Activated CD4-positive, alpha-beta T cell treated with anti-CD3 and anti-CD28 coated beads, Interleukin-2, Interleukin-4, amounts not matched to agents 100 ng/mL and 50 ng/mL, durations not matched to agents 16 hours and 8 hours (primary cell): Measurements from ENCODE around the gene CD69.

Experiments
- DNase-seq: peaks from one replicate; pipeline ENCODE4 v3.0.0-alpha.2; 2020; ENCODE audit warnings: low spot score

Gene CD69

DNA sequence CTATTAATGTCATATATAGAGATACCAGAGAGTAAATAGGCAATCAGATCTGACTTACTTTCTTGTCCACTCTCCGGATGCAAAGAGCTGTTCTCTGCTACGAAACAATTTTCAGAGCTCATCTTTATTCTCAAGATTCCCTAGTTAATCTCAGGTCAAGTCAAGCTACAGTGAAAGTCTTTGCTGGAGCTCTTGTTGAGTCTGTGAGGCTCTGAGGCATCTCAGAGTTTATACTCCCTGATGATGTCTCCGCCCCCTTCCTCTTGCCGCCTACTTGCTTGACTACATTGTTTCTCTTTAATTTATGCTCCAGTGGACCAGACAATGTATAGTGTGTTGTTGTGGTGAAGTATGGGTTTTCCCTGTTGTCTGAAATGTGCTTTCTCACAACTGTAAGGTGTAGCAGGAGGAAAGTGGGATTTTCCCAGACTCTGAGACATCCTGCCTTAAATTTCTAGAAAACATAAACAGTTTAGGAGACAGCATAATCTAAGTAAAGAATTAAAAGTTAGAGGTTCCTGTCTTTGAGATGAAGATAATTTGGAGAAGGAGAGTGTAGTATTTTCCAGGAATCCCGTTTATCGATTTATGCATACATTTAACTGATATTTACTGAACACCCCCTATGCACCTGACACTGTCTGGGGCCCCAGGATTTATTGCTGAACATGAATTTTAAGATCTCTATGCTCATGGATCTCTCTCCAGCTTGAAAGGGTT is at the start of gene CD69:
TSS of gene CD69 (minus strand) at position 203 of the 720 bp plus-strand sequence. CDS start at position 122, 81 bp downstream.
- peak; percentile 88 for DNase-seq

DNA sequence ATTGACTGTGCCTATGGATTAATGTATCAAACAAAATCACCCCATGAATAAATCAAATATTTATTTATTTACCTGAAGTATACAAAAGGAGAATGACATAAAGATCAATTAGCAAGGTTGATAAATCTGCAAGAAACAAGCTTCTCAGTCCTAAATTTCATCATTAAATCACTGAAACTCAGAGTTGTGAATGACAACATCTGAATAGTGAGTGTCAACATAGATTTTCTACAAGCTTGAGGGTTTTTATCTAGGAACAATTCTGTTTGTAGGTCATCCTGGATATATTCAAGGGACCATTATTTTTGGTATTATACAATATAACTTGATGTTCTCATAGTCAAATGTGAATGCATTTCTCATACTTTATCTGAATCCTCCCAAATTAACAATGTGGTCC is 49.2 kb upstream of the CD69 start:
- no peak for DNase-seq

DNA sequence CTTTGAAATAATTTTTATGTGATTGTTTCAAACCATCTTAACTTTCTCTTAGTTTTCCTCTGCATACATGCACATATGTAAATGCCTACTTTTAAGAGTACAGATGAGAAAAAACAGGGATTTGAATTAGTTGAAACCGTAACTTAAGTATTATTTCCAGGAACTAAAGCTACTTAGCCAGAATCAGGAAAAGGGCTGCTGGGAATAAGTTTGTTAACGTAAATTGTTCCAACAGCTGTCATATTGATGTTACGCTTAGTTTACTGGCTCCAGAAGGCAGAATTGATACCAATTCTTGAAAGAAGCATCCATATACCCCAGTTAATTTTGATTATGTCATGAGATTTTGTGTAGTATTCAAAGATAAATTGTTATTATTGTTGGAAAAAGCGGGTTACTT is 48.6 kb upstream of the CD69 start:
- DNase-seq = no peak

DNA sequence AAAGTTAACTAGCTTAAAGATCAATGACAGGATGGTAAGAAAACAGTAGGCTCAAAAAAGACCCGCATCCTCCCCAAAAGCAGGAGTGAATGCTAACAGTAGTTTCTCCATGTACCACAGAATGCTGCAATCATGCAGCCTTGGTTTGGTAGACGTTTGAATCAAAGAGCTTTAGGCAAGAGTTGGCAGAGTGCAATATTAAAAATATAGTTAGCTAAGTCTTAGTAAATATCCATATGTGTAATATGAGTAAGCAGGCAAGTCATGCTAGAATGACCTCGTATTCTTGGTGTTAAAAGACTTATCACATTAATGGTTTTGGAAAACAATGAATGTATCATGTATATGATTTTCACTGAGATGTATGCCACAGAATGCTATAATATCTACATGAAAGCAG is 47.8 kb upstream of the CD69 start:
- no peak for DNase-seq

DNA sequence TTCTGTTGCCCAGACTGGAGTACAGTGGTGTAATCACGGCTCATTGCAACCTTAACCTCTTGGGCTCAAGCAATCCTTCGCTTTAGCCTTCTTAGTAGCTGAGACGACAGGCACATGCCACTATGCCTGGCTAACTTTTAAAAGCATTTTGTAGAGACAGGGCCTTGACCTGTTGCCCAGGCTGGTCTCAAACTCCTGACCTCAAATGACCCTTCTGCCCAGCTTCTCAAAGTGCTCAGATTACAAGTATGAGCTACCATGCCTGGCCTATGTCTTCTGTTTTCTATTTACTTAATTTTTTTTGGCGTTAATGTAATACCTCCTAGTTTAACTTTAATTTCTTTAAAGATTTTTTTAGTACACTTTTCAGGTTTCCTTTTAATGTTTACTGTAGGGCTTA is 46.0 kb upstream of the CD69 start:
- no peak for DNase-seq

DNA sequence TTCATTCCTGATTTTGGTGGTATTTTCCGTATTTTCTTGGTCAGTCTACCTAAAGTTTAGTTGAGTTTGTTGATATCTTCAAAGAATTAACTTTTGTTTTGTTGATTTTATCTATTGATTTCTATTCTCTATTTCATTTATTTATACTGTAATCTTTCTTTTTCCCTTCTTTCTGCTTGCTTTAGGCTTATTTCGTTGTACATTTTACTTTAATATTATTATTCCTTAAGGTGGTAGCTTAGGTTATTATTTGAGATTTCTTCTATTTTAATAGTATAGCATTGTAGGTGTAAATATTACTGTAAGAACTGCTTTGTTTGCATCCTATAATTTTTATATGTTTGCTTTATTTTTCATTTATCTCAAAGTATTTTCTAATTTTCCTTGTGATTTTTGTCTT is 45.2 kb upstream of the CD69 start:
- no peak for DNase-seq

DNA sequence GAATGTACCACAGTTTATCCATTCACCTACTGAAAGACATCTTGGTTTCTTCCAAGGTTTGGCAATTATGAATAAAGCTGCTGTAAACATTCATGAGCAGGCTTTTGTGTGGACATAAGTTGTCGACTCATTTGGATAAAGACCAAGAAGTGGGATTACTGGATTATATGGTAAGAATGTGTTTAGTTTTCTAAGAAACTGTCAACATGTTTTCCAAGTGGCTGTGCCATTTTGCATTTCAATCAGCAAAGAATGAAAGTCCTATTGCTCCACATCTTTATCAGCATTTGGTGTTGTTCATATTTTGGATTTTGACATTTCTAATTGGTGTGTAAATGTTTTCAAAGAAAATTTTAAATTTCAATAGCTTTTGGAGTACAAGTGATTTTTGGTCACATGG is 39.3 kb upstream of the CD69 start:
- DNase-seq = no peak

DNA sequence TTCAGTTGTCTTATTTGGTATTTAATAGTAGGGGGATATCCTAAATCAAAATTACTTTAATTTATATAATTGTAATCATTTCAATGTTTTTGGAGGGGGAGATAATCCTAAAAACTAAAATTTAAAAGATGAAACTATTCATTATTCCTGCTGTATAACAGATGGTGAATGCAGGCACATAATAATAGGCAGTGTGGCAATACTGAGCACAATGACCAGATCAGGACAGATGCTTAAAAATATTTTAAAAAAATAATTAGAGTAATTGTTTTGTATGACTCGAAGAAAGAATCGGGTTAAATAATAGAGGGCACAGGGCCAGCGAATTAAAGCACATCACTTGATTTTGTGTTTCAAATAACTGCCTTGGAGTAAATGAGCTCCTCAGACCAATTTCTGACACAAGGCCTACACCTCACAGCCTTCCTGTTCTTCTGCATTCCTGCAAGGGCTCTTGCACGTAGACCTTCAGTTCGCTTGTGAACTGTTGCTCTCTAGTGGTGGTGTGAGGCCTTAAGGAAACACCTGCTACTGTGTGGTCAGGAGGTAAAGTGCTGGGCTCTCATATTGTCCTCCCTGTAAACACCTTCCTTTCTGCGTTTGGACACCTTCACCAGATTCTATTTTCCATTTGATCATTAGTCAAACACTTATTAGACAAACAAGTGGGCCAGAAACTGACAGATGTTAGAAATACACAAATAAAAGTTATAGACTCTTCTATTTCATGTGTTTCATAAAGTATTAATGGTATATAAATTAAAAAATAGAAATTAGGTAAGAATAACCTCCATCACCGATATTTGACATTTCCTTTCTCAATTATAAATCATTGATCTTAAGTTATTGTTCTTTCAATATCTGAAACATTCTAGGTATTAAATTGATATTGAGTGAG is 37.3 kb upstream of the CD69 start:
- peak; percentile 87 for DNase-seq

DNA sequence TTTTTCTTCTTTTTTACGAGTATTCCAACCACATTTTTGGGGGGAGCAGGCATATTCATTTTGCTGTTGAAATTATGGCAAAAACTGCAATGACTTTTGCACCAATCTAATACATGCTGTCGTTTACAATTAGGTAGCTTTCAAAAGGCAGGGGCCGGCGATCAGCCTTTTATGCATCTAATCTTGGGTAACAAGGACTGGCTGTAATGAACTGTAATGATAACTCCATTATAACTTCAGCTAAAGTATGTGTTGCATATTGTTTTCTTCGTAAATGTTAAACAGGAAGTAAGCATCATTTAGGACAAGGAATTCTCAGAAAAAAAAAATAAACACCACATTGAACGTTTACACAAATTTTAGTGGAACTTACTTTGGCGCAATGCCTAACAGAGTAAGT is 36.3 kb upstream of the CD69 start:
- no peak for DNase-seq

DNA sequence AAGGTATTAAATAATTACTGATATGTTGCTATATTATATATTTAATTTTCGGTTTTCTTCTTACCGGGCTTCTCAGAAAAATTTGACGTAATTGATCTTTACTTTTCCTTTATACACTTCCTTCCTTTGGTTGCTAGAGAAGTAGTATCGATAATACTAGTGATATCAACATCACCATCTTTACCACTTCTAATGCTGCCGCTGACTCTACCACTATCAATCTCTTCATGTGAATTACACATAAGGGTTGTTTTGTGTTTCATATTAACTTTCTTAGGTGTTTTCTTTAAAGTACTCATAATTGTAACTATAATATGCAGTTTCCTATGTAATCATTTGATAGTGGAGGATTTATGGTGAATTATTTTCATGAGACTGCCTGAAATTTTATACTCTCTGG is 35.6 kb upstream of the CD69 start:
- peak; percentile 59 for DNase-seq

DNA sequence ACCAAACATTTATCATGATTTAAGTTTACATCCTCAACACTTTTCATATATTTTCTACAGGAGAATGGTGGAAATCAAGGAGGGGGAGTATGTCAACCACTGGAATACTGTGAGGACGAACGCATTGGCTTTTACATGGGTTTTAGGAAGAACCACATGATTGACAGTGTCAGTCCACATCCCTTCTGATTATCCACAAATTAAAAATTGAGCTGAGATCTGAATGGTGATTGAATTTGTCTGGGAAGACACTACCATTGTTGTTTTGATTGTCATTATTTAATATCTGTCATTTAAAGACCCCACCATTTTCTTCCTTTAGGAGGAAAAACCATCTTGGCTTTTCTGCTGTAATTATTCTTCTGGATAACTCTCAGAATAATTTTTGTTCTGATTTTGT is 35.2 kb upstream of the CD69 start:
- DNase-seq = no peak

DNA sequence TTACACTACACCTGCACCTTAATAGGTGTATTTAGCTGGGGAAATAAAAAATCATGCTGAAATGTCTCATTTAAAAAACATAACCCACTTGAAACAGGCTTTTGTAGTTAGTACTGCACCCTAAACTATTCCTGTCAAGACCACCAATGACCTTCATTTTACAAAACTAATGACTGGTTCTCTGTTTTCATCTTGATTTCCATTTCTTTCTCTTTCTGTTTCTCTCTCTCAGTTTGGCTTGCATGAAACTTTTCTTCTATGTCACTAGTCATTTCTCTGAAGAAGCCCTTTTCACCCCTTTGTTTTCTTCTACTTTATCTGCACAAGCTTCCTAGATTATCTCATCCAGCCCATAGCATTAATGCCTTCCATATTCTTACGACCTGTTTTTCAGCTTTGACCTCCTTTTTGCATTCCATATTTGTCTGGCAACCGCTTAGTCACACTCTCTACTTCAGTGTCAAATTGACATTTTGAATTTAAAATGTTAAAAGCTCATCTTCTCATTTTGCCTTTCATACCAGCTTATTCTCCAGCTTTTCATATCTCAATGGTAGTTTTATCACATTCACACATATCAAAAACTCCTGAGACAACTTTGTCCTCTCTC is 33.9 kb upstream of the CD69 start:
- peak; percentile 47 for DNase-seq

DNA sequence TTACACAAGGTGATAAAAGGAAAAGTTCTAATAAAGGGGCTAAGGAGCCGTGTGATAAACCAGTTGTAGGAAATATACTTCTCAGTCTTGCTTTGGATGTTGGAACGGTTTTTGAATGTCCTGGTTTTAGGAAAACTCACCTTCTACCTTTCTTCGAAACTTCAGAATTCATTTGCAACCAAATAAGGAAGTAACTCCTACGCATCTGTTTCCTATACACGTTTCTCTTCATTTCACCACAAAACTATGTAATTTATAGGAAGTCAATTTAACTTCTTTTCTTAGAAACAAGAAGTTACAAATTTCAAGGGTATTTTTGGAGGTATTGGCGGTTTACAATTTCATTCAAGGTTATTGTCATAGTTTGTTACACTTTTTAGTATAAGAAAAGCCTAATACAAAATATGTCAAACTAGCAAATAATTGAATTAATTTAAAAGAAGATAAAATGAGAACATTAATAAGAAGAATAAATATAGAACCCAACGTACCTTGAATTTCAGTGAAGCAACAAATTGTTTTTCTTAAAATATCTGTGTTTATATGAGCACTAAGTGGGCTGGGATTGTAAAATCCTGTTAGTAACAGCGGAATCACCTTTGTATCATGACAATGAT is 33.2 kb upstream of the CD69 start:
- peak; percentile 38 for DNase-seq

DNA sequence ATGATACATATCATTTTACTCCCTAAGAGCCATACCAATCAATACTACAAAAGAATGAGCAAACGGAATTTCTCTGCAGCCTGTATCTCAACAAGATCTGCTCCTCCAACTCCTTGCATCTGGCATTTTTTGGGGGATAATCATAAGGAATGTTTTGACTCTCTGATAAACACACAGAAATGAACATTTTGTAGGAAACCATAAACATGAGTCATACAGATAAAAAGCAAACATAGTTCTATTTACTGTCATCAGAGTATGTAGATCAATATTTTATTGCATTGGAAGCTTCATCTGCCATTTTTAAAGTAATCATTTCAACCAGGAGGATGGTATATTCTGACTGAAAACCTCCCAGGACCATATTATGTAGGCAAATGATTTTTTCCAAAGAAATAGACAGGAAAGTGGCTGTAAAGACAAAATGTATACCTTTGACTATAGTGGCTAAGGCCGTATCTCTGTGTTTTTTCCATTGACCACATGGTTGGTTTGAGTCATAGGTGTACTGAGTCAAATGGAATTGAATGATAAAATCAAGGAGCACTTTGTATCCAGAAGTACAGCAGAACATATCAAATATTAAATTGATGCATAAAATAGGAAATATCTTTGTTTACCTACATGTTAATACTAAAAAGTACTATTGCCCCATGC is 32.4 kb upstream of the CD69 start:
- peak; percentile 69 for DNase-seq

DNA sequence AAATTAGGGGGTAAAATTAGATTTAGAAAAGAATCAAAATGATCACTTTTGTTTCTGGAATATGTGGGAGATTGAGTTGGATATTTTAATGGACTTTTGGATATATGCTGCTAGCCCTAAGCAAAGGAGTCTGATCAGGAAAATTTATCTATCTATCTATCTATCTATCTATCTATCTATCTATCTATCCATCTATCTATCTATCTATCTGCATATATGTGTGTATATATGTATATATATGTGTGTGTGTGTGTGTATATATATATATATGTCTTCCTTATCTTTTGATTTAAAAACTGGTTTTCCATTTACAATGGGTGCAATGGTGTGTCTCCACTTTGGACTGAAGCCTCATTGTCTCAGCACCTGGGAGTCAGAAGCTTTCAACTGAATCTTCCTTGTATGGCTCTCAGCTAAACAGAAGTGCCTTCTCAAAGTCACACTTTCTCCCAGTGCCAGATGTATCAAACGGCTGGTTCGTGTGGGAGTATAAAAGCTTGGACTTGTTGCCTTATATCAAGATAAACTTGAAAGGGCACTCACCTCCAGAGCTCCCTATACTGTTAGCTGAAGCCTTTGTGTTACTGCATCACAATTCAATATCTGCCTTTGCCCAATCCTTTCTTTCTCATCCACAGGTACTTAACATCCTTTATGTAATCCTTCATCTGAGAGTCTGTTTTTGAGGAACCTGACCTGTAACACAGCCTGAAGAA is 31.6 kb upstream of the CD69 start:
- no peak for DNase-seq

DNA sequence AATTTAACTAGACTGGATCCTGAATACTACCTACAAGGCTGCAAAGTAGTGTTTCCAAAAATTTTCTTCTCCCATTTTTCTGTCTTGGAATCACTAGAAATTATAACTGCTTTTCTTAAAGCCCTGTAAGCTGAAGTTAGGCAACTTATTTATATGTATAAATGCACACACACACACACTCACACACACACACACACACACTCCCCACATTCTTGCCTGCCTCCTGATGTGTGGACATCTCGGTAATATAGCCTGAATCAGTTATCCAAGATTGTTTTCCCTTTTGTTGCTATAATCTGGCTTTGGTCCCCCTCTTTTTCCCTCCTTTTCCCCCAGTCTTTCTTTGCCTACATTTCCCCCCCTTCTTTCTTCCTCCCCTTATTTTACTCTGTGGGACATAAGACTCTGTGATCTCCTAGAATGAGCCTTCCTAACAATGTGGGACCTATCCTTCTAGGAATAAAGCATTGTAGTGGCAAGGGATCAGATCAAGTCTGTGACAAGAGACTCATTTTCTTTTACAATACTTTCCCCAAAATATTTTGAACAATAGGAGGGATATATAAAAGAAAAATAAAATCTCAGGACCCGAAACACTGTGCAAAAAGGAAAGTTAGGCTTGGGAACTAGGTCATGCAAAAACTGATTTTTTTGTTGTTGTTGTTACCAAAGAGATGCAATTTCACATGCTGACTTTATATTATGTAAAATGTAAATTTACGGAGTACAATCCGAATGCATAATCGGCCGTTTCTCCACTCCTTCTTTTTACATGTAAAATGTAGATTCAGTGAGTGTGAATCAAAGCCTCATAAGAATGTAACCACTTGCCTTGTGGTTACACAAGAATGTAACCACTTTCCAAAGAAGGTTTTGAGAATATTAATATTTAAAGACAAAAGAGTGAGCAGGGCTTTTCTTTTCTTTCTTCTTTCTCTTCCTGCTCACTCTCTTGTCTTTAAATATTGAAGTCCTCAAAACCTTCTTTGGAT is 26.3 kb upstream of the CD69 start:
- DNase-seq = no peak

DNA sequence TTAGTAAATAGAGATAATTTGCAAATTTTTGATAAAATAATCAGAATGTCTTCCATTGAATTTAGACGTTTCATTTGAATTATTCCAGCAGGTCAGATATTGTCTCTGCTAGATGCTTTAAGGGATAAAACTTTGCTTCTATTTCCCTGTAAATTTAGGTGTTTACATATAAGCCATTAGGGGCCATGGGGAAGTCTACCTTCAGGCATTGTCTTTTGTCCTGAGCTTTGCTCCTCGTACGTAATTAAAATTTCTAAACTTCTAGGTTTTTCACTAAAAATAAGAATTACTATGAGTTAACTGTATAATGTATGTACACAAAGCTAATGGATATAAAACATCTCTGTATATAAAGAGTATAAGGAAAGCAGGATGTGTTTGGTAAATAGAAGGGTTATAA is 24.1 kb upstream of the CD69 start:
- DNase-seq = no peak

DNA sequence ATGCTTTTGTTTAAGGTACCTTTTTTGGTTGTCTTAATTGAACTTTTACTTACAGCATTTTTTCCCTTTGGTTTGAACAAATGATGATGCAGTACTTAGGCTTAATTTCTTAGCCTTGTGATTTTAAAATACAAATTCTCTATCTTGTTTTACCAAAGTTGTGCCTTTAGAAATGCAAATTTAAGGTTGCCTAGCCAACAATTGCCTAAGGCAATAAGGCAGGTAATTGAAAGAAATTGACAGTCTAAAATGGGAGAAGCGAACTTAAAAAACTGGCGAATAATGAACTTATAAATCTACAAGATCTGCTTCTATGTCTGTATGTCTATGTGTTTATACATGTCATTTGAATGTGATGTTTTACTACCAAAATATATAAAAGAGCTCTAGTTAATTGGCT is 23.6 kb upstream of the CD69 start:
- DNase-seq = no peak

DNA sequence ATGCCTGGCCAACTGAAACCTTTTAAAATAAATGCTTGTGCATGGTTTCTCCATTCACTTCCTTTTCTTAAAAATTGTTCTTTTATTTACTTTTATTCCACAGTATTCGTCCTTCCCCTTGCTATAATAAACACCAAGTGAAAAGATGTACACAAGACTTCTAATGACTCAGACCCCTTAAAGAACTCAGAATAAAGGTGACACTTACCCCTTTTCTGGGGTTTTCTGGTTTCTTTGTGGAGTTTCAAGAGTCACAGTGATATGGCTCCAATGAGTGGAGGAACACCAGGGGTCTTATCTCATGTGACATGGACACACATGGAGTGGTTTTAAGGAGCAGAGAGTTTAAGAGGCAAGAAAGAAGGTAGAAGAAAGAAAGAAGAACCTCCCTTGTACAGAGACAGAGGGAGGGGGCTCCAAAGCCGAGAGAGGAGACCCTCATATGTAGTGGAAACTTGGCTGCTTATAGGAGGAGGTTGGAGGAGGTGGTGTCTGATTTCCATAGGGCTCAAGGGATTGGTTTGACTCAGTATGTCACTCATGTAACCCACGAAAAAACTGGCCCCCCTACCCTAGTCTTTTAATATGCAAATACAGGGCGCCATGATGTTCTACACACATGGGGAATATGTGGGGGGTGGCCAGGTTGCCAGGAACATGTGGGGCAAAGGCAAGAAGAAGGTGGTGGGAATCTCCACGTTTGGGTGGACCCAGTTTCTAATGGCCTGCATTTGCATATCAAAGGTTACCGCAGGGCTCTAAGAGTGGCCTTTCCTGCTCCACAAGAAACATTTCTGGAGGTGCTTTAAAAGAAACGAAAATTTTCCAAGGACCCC is 22.1 kb upstream of the CD69 start:
- DNase-seq = no peak
